ENCODE measurements around the gene PLCL1. TPM values are rescaled to one million over a fixed set of nuclear protein-coding genes. Genes with fewer than 3 reads are reported as not detected.

Gene PLCL1
- total RNA-seq, 2 donors from 2014 or later, result 2.0 to 2.9 TPM

- no peak for ATAC-seq
- 88 to 90% methylated on average over 5 of the region's 5 CpGs for WGBS, 2 donors
These were observed 148.3 kb downstream of the PLCL1 start for GRCh38 chr2:197952540-197953202.

DNA sequence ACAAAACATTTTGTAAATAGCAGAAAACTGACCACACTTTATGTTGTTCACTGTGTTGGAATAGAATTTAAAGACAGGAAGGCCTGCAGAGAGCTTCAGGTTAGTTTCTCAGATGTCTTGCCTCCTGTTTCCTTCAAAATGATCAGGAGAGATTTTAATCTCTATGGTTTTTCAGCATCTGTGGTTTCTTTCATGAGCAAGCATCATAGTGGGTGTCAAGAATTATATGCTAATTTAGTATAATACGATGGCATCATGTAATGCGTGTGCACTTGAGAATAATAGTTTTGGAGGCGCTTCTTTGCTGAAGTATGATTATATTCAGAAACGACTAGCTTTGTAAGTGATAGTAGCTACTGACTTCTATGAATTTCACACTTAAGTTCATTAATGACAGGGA lies 149.9 kb downstream of the PLCL1 start:
- no peak for TF ChIP-seq POLR2A (IDR thresholded peaks at IDR 0.05)
- TF ChIP-seq, protein P1, sequence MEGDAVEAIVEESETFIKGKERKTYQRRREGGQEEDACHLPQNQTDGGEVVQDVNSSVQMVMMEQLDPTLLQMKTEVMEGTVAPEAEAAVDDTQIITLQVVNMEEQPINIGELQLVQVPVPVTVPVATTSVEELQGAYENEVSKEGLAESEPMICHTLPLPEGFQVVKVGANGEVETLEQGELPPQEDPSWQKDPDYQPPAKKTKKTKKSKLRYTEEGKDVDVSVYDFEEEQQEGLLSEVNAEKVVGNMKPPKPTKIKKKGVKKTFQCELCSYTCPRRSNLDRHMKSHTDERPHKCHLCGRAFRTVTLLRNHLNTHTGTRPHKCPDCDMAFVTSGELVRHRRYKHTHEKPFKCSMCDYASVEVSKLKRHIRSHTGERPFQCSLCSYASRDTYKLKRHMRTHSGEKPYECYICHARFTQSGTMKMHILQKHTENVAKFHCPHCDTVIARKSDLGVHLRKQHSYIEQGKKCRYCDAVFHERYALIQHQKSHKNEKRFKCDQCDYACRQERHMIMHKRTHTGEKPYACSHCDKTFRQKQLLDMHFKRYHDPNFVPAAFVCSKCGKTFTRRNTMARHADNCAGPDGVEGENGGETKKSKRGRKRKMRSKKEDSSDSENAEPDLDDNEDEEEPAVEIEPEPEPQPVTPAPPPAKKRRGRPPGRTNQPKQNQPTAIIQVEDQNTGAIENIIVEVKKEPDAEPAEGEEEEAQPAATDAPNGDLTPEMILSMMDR (IDR thresholded peaks at IDR 0.05), result no peak
- DNase-seq (no peak), ATAC-seq (no peak)
- no peaks in the 10 kb centered on the region for H3K4me1 ChIP-seq
- no peak overlapping the region for H3K4me3 ChIP-seq
- no peaks in the 10 kb centered on the region for H3K27me3 ChIP-seq
- no peaks in the 10 kb centered on the region for H3K9me3 ChIP-seq
- WGBS, 2 donors, result 84 to 85% methylated on average over 4 of the region's 4 CpGs
- no peaks in the 10 kb centered on the region for H3K36me3 ChIP-seq (replicated peaks in 1 of 2; ENCODE audit: insufficient read depth in 1 of 2, low read depth in 2 of 2)
- intact Hi-C loops (cut with DNase I), result no loop called here
- no peak overlapping the region for H3K27ac ChIP-seq

More at GRCh38 chr2:197952540-197953202, 148.3 kb downstream of the PLCL1 start:
- Histone ChIP-seq H3K9me3 (no peaks in the 10 kb centered on the region), H3K27ac (no peak overlapping the region), H3K27me3 (no peaks in the 10 kb centered on the region), H3K4me3 (no peak overlapping the region), H3K4me1 (no peaks in the 10 kb centered on the region), H3K36me3 (replicated peaks in 1 of 2; ENCODE audit: insufficient read depth in 1 of 2, low read depth in 2 of 2) (no peaks in the 10 kb centered on the region)
- no peak for DNase-seq
- TF ChIP-seq, protein P1 (IDR thresholded peaks at IDR 0.05), result no peak
- TF ChIP-seq POLR2A (IDR thresholded peaks at IDR 0.05), result no peak
- intact Hi-C loops (cut with DNase I), result no loop called here

DNA sequence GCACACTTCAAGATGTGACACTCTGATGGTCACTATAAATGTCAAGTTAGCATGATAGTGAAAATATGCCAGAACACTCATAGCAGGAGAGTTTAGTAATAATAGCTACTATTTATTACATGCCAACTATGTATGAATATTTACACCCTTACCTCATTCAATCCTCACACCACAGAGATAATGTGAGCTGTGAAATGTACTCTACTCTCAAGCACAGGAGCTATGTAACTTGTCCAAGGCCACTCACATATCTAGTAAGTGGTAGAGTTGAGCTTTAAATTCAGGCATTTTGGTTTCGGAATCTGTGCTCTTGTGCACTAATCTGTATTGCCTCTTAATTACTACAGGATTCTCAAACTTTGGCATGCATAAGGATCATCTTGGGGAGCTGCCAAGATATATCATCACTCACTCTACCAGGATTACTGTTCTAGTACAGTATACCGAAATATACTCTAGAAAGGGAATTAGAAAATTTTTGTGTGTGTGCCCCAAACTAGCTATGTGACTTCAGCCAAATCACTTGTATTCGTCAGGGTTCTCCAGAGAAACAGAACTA lies 154.3 kb downstream of the PLCL1 start:
- no peak overlapping the region for H3K27ac ChIP-seq
- TF ChIP-seq, protein P1 (IDR thresholded peaks at IDR 0.05), result no peak
- no peak for TF ChIP-seq POLR2A (IDR thresholded peaks at IDR 0.05)
- H3K9me3 ChIP-seq, result no peaks in the 10 kb centered on the region
- no peak for ATAC-seq
- DNase-seq, result no peak
- H3K4me3 ChIP-seq, result no peak overlapping the region
- intact Hi-C loops (cut with DNase I), result no loop called here
- no peaks in the 10 kb centered on the region for H3K4me1 ChIP-seq
- 72 to 84% methylated on average over 3 of the region's 3 CpGs for WGBS, 2 donors
- no peaks in the 10 kb centered on the region for H3K36me3 ChIP-seq (replicated peaks in 1 of 2; ENCODE audit: insufficient read depth in 1 of 2, low read depth in 2 of 2)
- no peaks in the 10 kb centered on the region for H3K27me3 ChIP-seq

- Histone ChIP-seq H3K4me3 (no peak overlapping the region), H3K9me3 (no peaks in the 10 kb centered on the region), H3K36me3 (replicated peaks in 1 of 2; ENCODE audit: insufficient read depth in 1 of 2, low read depth in 2 of 2) (no peaks in the 10 kb centered on the region), H3K4me1 (no peaks in the 10 kb centered on the region), H3K27ac (no peak overlapping the region), H3K27me3 (no peaks in the 10 kb centered on the region)
- ATAC-seq (no peak), DNase-seq (no peak)
- TF ChIP-seq, protein P1 (IDR thresholded peaks at IDR 0.05), result no peak
- no peak for TF ChIP-seq POLR2A (IDR thresholded peaks at IDR 0.05)
- WGBS, 2 donors, result 88 to 94% methylated on average over 1 of the region's 1 CpG
- intact Hi-C loops (cut with DNase I), result no loop called here
These were observed 155.0 kb downstream of the PLCL1 start for GRCh38 chr2:197959383-197959782.

DNA sequence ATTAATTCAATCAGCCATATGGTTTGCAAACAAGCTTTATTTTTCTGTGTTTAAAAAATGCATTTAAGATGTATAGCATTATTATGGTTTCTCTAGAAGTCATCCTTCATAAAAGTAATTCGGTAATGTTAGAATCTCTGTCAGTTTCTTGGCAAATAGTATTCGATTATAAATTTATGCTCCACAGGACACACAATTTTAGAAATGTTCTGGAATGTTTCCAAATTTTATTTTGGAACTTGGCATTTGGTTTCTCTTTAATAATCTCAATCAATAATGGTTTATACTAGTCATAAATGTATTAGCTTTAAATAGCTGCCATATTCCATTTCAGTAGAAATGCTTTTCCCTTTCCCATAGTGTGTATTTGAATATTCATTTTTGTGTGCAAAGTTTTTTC lies 156.4 kb downstream of the PLCL1 start:
- ATAC-seq, result no peak
- Histone ChIP-seq H3K4me3 (no peak overlapping the region), H3K36me3 (replicated peaks in 1 of 2; ENCODE audit: insufficient read depth in 1 of 2, low read depth in 2 of 2) (no peaks in the 10 kb centered on the region), H3K4me1 (no peaks in the 10 kb centered on the region), H3K27ac (no peak overlapping the region), H3K9me3 (no peaks in the 10 kb centered on the region), H3K27me3 (no peaks in the 10 kb centered on the region)
- no peak for DNase-seq
- intact Hi-C loops (cut with DNase I), result no loop called here
- 44 to 49% methylated on average over 2 of the region's 2 CpGs for WGBS, 2 donors
- TF ChIP-seq POLR2A (IDR thresholded peaks at IDR 0.05), result no peak
- TF ChIP-seq, protein P1 (IDR thresholded peaks at IDR 0.05), result no peak
